ENCODE data around the gene KRTAP24-1.

KRTAP24-1 gene

GRCh38 chr21:30282850-30283249 is at the start of gene KRTAP24-1:
TSS of gene KRTAP24-1 (minus strand) at chr21:30282950. CDS start at chr21:30282932, 18 bp downstream.
- DNase-seq (ENCODE audit: low read depth), result no peak

DNA sequence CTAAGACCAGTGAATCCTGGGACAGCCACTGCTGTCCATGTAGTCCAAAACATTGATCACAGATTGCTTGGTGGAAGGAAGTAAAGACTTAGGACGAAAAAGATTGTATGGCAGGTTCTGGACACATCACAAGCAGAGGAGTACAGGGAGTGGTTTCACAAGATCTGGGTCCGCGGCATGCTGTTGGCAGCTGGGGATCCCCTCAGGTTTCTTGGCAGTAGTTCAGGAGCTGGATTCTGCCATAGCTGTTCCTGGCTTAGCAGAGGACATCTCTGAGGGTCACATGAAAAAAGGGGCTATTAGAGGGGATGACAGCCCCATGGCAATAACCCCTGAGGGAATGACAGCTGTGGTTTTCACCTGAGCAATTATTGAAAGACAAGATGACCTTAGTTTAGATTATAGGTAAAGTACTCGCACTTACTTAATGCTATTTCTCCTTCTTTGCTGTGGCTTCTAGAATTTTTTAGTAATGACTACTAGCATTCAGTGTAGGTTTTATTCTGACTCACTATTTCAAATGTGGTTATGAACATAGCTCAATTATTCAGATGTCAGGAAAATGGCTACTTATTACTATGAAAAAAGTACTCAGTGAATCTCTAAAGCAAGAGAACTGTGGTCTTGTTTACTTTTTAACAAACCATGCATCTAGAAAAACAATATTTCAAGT is 46.6 kb upstream of the KRTAP24-1 start:
- no peak for DNase-seq (ENCODE audit: low read depth)

- DNase-seq (ENCODE audit: low read depth), result no peak
These were observed 43.6 kb upstream of the KRTAP24-1 start for GRCh38 chr21:30326390-30326789.

GRCh38 chr21:30320215-30320614 is 37.5 kb upstream of the KRTAP24-1 start, which contains the start of gene KRTAP26-1:
TSS of gene KRTAP26-1 (minus strand) at chr21:30320315. CDS start at chr21:30320035, 280 bp downstream.
- DNase-seq (ENCODE audit: low read depth), result no peak

- no peak for DNase-seq (ENCODE audit: low read depth)
These were observed 33.0 kb upstream of the KRTAP24-1 start for GRCh38 chr21:30315701-30316100.

- no peak for DNase-seq (ENCODE audit: low read depth)
These were observed 24.1 kb upstream of the KRTAP24-1 start for GRCh38 chr21:30306884-30307283.

GRCh38 chr21:30305136-30305535 is 22.4 kb upstream of the KRTAP24-1 start:
- DNase-seq (ENCODE audit: low read depth), result no peak

GRCh38 chr21:30289215-30289614 is 6.5 kb upstream of the KRTAP24-1 start, which contains the start of gene KRTAP25-1:
TSS of gene KRTAP25-1 (minus strand) at chr21:30289514. CDS start at chr21:30289490, 24 bp downstream.
- DNase-seq (ENCODE audit: low read depth), result no peak

- DNase-seq (ENCODE audit: low read depth), result no peak
These were observed 11.1 kb downstream of the KRTAP24-1 start for GRCh38 chr21:30271611-30272010.

GRCh38 chr21:30271156-30271555 is 11.6 kb downstream of the KRTAP24-1 start:
- no peak for DNase-seq (ENCODE audit: low read depth)

- DNase-seq (ENCODE audit: low read depth), result no peak
These were observed 12.8 kb downstream of the KRTAP24-1 start for GRCh38 chr21:30269803-30270530.

DNA sequence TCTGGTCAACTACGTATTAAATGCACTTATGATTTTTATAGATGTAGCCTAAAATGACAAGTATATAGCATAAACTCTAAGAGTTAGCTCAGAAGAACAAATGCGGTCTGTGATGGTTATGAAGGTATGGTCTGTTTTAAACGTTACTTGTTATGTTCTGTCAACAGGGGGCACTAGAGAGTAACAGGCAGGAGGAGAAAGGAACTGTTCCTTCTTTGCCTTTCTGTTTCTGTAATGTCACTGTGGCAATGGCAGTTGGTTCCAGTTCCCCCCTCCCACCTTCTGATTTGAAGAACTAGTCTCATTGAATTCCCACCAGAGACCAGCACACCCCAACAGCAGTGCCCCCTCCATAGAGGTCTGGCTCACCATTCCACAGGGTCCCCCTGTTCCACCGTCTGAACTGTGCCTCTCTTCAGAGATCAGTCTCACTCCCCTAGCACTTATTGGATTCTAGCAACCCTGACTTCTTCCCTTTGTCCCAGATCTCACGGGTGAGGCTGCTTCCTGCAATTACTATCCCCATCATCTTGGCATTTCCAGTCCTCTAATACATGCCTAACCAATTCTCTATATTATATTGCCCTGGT is 14.0 kb downstream of the KRTAP24-1 start:
- no peak for DNase-seq (ENCODE audit: low read depth)

GRCh38 chr21:30257773-30258172 is 25.0 kb downstream of the KRTAP24-1 start:
- DNase-seq (ENCODE audit: low read depth), result no peak

DNA sequence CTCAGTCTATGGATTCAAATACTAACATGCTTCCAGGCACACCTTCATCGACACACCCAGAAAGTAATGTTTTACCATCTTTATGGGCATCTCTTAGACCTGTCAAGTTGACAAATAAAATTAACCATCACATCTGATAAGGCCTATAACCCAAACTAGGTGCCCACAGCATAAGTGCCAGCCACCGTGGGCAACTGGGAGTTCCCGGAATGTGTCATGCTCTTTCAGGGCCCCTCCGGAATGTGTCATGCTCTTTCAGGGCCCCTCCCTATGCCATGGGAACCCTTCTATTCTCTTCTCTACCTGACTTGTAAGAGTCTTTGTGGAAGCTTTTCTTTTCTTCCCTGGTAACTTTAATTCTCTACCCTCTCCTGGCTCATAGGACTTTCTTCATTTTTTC is 26.6 kb downstream of the KRTAP24-1 start:
- no peak for DNase-seq (ENCODE audit: low read depth)

- DNase-seq (ENCODE audit: low read depth), result no peak
These were observed 27.1 kb downstream of the KRTAP24-1 start for GRCh38 chr21:30255679-30256078.

DNA sequence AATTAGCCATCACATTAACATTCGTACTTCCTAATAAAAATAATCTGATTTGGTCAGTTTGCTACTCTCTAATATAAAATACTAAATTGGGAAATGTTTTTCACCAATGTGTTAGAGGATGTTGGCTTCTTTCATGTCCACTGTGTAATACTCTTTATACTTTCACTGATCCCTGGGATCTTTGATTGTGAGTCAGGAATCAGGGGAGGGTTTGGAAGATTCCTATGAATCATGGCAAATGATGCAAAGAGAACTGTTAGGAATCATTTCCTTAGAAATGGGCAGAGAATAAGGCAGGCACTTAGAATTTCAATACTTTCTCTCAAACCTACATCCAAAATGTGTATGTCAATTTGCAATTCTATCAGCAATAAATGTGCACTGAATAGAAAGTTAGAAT is 31.0 kb downstream of the KRTAP24-1 start:
- no peak for DNase-seq (ENCODE audit: low read depth)

DNA sequence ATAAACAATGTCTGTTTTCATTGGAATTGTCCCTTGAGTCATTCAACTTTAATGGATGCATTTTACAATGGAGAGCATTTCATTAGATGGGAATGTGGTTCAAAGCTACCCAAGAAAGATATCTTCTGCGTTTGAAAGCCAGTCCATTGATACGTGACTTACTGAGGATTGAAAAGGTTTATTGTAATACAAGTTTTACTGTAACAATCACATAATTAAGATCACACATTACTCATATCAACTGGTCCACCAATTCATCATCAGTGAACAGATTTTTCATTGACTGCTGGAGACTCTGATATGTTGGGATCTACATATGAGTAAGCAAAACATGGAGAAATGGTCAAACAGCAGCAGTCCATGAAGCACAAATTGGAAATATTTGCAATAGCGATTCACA is 32.8 kb downstream of the KRTAP24-1 start:
- no peak for DNase-seq (ENCODE audit: low read depth)

DNA sequence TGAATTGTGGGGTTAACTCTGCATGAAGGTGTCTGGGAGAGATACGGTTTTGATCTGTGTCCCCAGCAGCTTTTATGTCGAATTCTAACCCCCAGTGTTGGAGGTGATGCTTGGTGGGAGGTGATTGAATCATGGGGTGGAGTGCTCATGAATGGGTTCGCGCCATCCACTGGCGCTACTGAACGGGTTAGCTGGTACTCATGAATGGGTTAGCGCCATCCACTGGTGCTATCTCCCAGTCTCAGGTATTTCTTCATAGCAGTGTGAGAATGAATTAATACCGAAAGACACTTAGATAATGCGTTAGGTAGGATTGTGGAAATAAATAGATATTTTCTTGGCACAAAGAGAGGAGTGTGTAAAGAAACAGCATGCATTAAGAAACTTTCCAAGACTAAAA is 33.9 kb downstream of the KRTAP24-1 start:
- no peak for DNase-seq (ENCODE audit: low read depth)

- no peak for DNase-seq (ENCODE audit: low read depth)
These were observed 37.7 kb downstream of the KRTAP24-1 start for GRCh38 chr21:30245061-30245460.

- DNase-seq (ENCODE audit: low read depth), result no peak
These were observed 39.1 kb downstream of the KRTAP24-1 start for GRCh38 chr21:30243691-30244090.

DNA sequence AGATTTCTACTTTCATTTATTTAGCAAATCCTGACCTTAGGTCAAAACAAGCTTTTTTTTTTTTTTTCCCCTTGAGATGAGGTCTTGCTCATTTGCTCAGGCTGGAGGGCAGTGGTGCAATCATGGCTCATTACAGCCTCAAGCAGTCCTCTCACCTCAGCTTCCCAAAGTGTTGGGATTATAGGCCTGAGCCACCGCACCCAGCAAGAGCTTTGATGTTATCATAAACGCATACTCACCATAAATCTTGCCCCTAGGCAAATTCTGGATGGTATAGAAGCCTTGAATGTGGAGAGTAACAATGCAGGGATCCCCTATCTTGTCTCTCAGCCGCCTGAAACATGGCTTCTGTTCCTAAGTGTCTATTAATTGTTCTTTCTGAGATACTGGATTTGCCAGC is 42.1 kb downstream of the KRTAP24-1 start:
- DNase-seq (ENCODE audit: low read depth), result no peak

DNA sequence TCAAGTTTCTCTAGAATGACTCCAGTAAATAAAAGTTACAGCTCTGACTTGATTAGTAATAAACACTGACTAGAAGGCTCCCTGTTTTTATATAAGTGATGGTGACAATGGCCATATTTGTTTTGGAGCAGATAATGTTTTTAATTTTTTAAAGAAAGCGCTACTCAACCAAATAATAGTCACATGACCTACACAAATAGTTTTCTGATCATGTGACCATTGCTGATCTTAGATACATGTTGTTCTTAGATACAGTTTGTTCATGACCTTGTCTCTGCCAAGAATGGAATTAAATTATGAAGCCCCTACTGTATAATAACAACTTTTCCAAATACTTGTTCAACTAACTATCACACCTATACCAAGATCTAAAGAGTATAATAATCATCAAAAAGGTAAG is 44.6 kb downstream of the KRTAP24-1 start:
- DNase-seq (ENCODE audit: low read depth), result no peak

DNA sequence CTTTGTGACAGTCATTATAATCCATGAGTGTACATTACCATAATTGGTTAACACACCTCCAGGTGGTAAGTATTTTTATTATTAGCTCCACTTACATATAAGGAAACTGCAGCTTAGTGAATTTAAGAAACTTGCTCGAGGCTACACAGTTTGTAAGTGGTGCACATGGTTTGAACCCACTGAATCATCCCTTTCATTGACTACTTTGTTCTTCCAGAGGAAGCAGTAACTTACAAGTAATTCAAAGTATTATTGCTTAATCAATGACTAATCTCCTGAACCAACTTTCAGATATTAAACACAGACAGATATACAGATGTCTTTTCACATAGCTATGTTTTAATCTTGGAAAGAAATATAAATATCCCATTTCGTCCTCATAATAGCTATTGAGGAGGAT is 48.1 kb downstream of the KRTAP24-1 start:
- DNase-seq (ENCODE audit: low read depth), result no peak

Measured in stimulated activated CD4-positive, alpha-beta T cell treated with anti-CD3 and anti-CD28 coated beads, Interleukin-2, amount 100 ng/mL, for 4 hours (primary cell).